ENCODE results near the gene CDK5R2. TPM values are rescaled to one million over a fixed set of nuclear protein-coding genes. Genes with fewer than 3 reads are reported as not detected.

The CDK5R2 gene
- total and polyA plus RNA-seq, 2 of the 13 experiments (the other 11 are each of a cell fraction or from before 2014, with no cell fraction given) = not detected

- TF ChIP-seq ZSCAN5A (CRISPR knock-in tag; IDR thresholded peaks at IDR 0.05; ENCODE audit: borderline replicate concordance) (no peak), CHCHD3 (CRISPR knock-in tag; IDR thresholded peaks at IDR 0.05) (peak; percentile 64; the same call in 1 of the 2 replicates), PCBP2 (optimal IDR thresholded peaks at IDR 0.05; ENCODE audit: low read depth, low read length, poor library complexity, severe bottlenecking) (peak; percentile 27), HNF4A (CRISPR knock-in tag; IDR thresholded peaks at IDR 0.05) (peak; percentile 69), ZBTB7B (CRISPR knock-in tag; IDR thresholded peaks at IDR 0.05) (peak; percentile 65; the same call in 1 of the 2 replicates), ZNF350 (CRISPR knock-in tag; IDR thresholded peaks at IDR 0.05; ENCODE audit: borderline replicate concordance, low read depth) (peak; percentile 64; the same call in 1 of the 2 replicates), BCL6 (CRISPR knock-in tag; IDR thresholded peaks at IDR 0.05) (0 out of 2 replicates have a peak, but pooled peaks have one; percentile 28), ZNF891 (CRISPR knock-in tag; IDR thresholded peaks at IDR 0.05) (peak; percentile 71; the same call in 1 of the 2 replicates), NR2C2 (CRISPR knock-in tag; IDR thresholded peaks at IDR 0.05; ENCODE audit: borderline replicate concordance) (no peak), MYPOP (CRISPR knock-in tag; IDR thresholded peaks at IDR 0.05) (peak; percentile 100), SMC3 (IDR thresholded peaks at IDR 0.05; ENCODE audit: low read length) (no peak; the same call in 1 of the 2 replicates), ZSCAN20 (CRISPR knock-in tag; IDR thresholded peaks at IDR 0.05; ENCODE audit: borderline replicate concordance) (no peak), PAXIP1 (CRISPR knock-in tag; conservative IDR thresholded peaks at IDR 0.05) (no peak), PREB (CRISPR knock-in tag; IDR thresholded peaks at IDR 0.05) (no peak), IKZF4 (CRISPR knock-in tag; IDR thresholded peaks at IDR 0.05; ENCODE audit: borderline replicate concordance, low read depth, not compliant biosample characterization) (no peak), SIX4 (CRISPR knock-in tag; IDR thresholded peaks at IDR 0.05) (no peak), MXD3 (CRISPR knock-in tag; IDR thresholded peaks at IDR 0.05) (0 out of 2 replicates have a peak, but pooled peaks have one; percentile 45)
Measured at GRCh38 chr2:218979846-218980734, 20.6 kb downstream of the CDK5R2 start (continued).
